OCI-LY7 (cell line): ENCODE results near the gene ANKS4B. TPM values are rescaled to one million over a fixed set of nuclear protein-coding genes. Genes with fewer than 3 reads are reported as not detected.
"Not testable (repeated sequence)": the region's sequence is repeated elsewhere in the genome, so short reads cannot be mapped to it uniquely, and the experiment has no call there.

Experiments used
- BruUV-seq: library from RNA; stranded (reverse); fragments of 400-500 nt; replicated peaks from 2 replicates; lab custom pipeline; 2021; lab: Mats Ljungman, UMichigan
- CTCF ChIA-PET: fragments of 300-600 bp; sonication (Branson Sonifier 250); formaldehyde crosslinking; loops from one replicate; lab custom pipeline; 2022; ENCODE audit warnings: antibody characterized with exemption; ENCODE audit not compliant: unreplicated experiment; lab: Charles Lee
- POLR2A ChIA-PET: fragments of 300-600 bp; sonication (Branson Sonifier 250); formaldehyde crosslinking; loops from one replicate; lab custom pipeline; 2022; ENCODE audit warnings: antibody characterized with exemption; lab: Charles Lee
- DNase-seq: peaks from one replicate; pipeline ENCODE4 v3.0.0-alpha.2; 2015; ENCODE audit warnings: low spot score
- H2AFZ ChIP-seq: fragments of 200-600 bp; sonication (generic), shearing (Covaris generic); 2 replicates; pipeline ENCODE4 v1.6.1; 2014; ENCODE audit warnings: mild to moderate bottlenecking, antibody characterized with exemption, low read length, moderate library complexity
- H3K27ac ChIP-seq: fragments of 200-600 bp; sonication (generic); 2 replicates; pipeline ENCODE4 v1.5.1; 2014; ENCODE audit warnings: mixed run types, low read depth, mild to moderate bottlenecking, moderate library complexity, low read length, inconsistent platforms; ENCODE audit not compliant: poor library complexity, severe bottlenecking
- H3K36me3 ChIP-seq: fragments of 200-600 bp; sonication (generic); 2 replicates; pipeline ENCODE4 v1.6.1; 2014; ENCODE audit warnings: mild to moderate bottlenecking, antibody characterized with exemption, low read length, moderate library complexity, mixed read lengths; ENCODE audit not compliant: insufficient read depth
- H3K4me1 ChIP-seq: fragments of 200-600 bp; sonication (generic); 2 replicates; pipeline ENCODE4 v1.5.1; 2014; ENCODE audit warnings: mild to moderate bottlenecking, low read length; ENCODE audit not compliant: insufficient read depth, poor library complexity, severe bottlenecking
- H3K4me2 ChIP-seq: fragments of 200-600 bp; sonication (generic); 2 replicates; pipeline ENCODE4 v1.6.1; 2014; ENCODE audit warnings: mild to moderate bottlenecking, low read length
- H3K4me3 ChIP-seq: fragments of 200-600 bp; sonication (generic); 2 replicates; pipeline ENCODE4 v1.5.1; 2014; ENCODE audit warnings: mild to moderate bottlenecking, low read depth, low read length; ENCODE audit not compliant: poor library complexity, severe bottlenecking
- H3K79me2 ChIP-seq: fragments of 200-600 bp; sonication (generic); 2 replicates; pipeline ENCODE4 v1.6.1; 2016; ENCODE audit warnings: low read depth, mild to moderate bottlenecking, low read length, moderate library complexity, mixed read lengths; ENCODE audit not compliant: insufficient read depth
- H3K9me2 ChIP-seq: fragments of 200-600 bp; sonication (generic); 2 replicates; pipeline ENCODE4 v1.6.1; 2016; ENCODE audit warnings: mild to moderate bottlenecking, low read length, mixed read lengths; ENCODE audit not compliant: insufficient read depth
- H3K9me3 ChIP-seq: fragments of 200-600 bp; sonication (generic); 2 replicates; pipeline ENCODE4 v1.6.1; 2014; ENCODE audit warnings: mild to moderate bottlenecking, mixed run types, low read length, mixed read lengths
- H4K20me1 ChIP-seq: fragments of 200-600 bp; sonication (generic); 2 replicates; pipeline ENCODE4 v1.6.1; 2014; ENCODE audit warnings: mild to moderate bottlenecking, antibody characterized with exemption, low read length, moderate library complexity, mixed read lengths; ENCODE audit not compliant: insufficient read depth
- EZH2phosphoT487 ChIP-seq: fragments of 200-600 bp; sonication (generic); IDR thresholded peaks from 2 replicates; pipeline ENCODE4 v1.6.1; 2018; ENCODE audit warnings: low read depth, borderline replicate concordance, mild to moderate bottlenecking, mixed run types, antibody characterized with exemption, low read length, moderate library complexity, mixed read lengths
- intact Hi-C: fragments of 100-400 bp; cut with micrococcal nuclease; formaldehyde crosslinking; loops from one replicate; pipeline ENCODE4 v1.10.0; 2022; ENCODE audit not compliant: unreplicated experiment
- total RNA-seq, 2 experiments: library from RNA; depleted of rRNA in 1 of 2; stranded (reverse); fragments of >200 nt in 1 of 2; shearing (Covaris generic) in 1 of 2; gene quantifications; 2 replicates each; pipeline ENCODE4 v1.2.3, GENCODE V29; 2014 to 2022
- TF ChIP-seq, protein P1 (sequence below): fragments of 200-600 bp; sonication (generic); conservative IDR thresholded peaks from 2 replicates; pipeline ENCODE4 v1.5.1; 2014; ENCODE audit warnings: mild to moderate bottlenecking, antibody characterized with exemption, low read length, moderate library complexity, mixed read lengths

ANKS4B gene
- total RNA-seq, 2 experiments from 2014 or later: not detected

DNA sequence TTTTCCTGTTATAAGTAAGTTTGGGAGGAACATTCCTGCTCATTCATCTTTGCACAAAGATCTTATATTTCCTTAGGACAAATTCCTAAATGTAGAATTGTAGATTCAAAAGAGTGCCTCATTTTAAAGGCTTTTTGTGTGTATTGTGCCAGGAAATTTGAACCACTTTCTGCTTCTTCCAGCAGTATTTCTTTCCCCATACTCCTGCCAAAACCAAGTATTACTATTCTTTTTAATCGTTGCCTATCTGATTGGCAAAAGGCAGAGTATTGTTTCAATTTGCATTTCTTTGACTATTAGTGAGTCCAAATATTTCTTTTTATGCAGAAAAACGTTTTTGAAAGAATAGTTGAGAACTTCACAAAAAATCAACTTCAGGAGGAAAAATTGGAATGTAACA lies 9.3 kb downstream of the ANKS4B start:
- Histone ChIP-seq H3K79me2 (no peaks in the 10 kb centered on the region), H4K20me1 (no peaks in the 10 kb centered on the region), H3K36me3 (no peaks in the 10 kb centered on the region), H3K9me2 (no peaks in the 10 kb centered on the region), H3K4me2 (no peak overlapping the region), H3K9me3 (no peaks in the 10 kb centered on the region), H3K27ac (no peak overlapping the region), H2AFZ (no peak overlapping the region), H3K4me1 (no peaks in the 10 kb centered on the region), H3K4me3 (no peak overlapping the region)
- no peak for DNase-seq
- ChIA-PET POLR2A (interaction anchor here (0.7 kb wide), 1 partner anchor 1841 kb away, joined by 3 read pairs; no protein-coding TSS in a partner anchor), CTCF (no interaction called here)
- intact Hi-C loops: no loop called here
- no peak for TF ChIP-seq EZH2phosphoT487
- TF ChIP-seq, protein P1, sequence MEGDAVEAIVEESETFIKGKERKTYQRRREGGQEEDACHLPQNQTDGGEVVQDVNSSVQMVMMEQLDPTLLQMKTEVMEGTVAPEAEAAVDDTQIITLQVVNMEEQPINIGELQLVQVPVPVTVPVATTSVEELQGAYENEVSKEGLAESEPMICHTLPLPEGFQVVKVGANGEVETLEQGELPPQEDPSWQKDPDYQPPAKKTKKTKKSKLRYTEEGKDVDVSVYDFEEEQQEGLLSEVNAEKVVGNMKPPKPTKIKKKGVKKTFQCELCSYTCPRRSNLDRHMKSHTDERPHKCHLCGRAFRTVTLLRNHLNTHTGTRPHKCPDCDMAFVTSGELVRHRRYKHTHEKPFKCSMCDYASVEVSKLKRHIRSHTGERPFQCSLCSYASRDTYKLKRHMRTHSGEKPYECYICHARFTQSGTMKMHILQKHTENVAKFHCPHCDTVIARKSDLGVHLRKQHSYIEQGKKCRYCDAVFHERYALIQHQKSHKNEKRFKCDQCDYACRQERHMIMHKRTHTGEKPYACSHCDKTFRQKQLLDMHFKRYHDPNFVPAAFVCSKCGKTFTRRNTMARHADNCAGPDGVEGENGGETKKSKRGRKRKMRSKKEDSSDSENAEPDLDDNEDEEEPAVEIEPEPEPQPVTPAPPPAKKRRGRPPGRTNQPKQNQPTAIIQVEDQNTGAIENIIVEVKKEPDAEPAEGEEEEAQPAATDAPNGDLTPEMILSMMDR: no peak
- no TSS peak for BruUV-seq

DNA sequence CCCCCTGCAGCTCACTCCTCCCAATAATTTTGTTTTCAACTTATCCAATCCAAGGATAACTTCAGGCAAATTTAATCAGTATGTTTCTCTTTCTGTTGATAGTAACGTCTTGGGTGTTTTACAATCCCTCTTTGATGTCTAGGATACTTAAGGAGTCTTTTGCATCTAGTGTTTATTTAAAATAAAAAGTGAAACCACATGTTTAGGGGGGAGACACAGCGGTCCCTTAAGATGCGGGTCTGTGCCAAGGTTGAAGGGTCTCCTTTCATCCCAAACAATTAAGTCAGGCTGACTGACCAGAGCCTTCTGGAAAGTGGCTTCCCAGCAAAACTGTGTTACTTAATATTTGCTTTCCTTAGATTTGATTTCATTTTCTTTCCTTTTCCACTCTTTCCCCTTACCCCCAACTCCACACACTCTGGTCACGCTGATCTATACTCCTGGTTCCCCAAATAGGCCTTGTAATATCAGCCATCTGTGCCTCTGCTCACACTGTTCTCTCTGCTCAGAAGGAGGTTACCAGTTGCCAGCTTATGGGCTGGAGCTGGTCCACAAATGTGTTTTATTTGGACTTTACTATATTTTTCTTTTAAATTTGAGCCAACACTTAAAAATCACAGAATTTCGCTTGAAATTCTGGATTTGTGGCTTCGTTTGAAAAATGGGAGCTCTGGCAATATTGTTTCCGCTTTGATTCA lies 11.2 kb downstream of the ANKS4B start:
- no peak for TF ChIP-seq EZH2phosphoT487
- TF ChIP-seq, protein P1: no peak
- H3K4me1 ChIP-seq: no peaks in the 10 kb centered on the region
- no peaks in the 10 kb centered on the region for H3K36me3 ChIP-seq
- H4K20me1 ChIP-seq: no peaks in the 10 kb centered on the region
- no peak for DNase-seq
- intact Hi-C loops: no loop called here
- H3K9me2 ChIP-seq: no peaks in the 10 kb centered on the region
- POLR2A ChIA-PET: no interaction called here
- no peaks in the 10 kb centered on the region for H3K9me3 ChIP-seq
- H3K27ac ChIP-seq: no peak overlapping the region
- no peak overlapping the region for H2AFZ ChIP-seq
- no TSS peak for BruUV-seq
- no peak overlapping the region for H3K4me2 ChIP-seq
- no peaks in the 10 kb centered on the region for H3K79me2 ChIP-seq
- no peak overlapping the region for H3K4me3 ChIP-seq
- CTCF ChIA-PET: no interaction called here

DNA sequence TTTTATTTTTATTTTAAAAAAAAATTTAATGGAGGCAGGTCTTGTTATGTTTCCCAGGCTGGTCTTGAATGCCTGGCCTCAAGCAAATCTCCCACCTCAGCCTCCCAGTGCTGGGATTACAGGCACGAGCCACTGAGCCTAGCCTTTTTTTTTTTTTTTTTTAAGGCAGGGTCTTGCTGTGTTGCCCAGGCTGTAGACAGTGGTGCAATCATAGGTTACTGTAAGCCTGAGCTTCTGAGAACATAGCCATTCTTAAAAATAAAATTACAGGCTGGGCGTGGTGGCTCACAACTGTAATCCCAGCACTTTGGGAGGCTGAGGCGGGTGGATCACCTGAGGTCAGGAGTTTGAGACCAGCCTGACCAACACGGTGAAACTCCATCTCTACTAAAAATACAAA lies 14.7 kb downstream of the ANKS4B start:
- H3K79me2 ChIP-seq, BruUV-seq, DNase-seq, CTCF ChIA-PET, H3K9me2 ChIP-seq, H3K4me3 ChIP-seq, H3K4me1 ChIP-seq, intact Hi-C loops, H3K9me3 ChIP-seq, H3K4me2 ChIP-seq, H3K36me3 ChIP-seq, H4K20me1 ChIP-seq, H3K27ac ChIP-seq, POLR2A ChIA-PET, H2AFZ ChIP-seq: not testable (repeated sequence)
